SK-N-MC (cell line): ENCODE results near the gene AP4S1.
"Not testable (repeated sequence)": the region's sequence is repeated elsewhere in the genome, so short reads cannot be mapped to it uniquely, and the experiment has no call there.

Experiments
- DNase-seq: peaks from one replicate; pipeline ENCODE4 v3.0.0-alpha.2; 2011; ENCODE audit warnings: low read depth, low spot score
- H3K27ac ChIP-seq: fragments of 200-600 bp; sonication (generic); 2 replicates; pipeline ENCODE4 v1.5.1; 2016; ENCODE audit warnings: mixed run types
- H3K36me3 ChIP-seq: fragments of 200-600 bp; sonication (generic); 2 replicates; pipeline ENCODE4 v1.6.1; 2017; ENCODE audit warnings: antibody characterized with exemption, low read length, mixed read lengths; ENCODE audit not compliant: insufficient read depth
- H3K4me3 ChIP-seq: fragments of 200-600 bp; sonication (generic); 2 replicates; pipeline ENCODE4 v1.5.1; 2016
- H3K9ac ChIP-seq: fragments of 200-600 bp; sonication (generic); 2 replicates; pipeline ENCODE4 v1.8.0; 2017; ENCODE audit warnings: mixed run types, mixed read lengths; ENCODE audit not compliant: insufficient read length
- H3K9me3 ChIP-seq: fragments of 200-600 bp; sonication (generic); 2 replicates; pipeline ENCODE4 v1.6.1; 2017; ENCODE audit warnings: low read depth, mild to moderate bottlenecking, antibody characterized with exemption, low read length, moderate library complexity, mixed read lengths
- EZH2 ChIP-seq: fragments of 200-600 bp; sonication (generic); IDR thresholded peaks from one replicate; pipeline ENCODE4 v1.6.1; 2017; ENCODE audit warnings: antibody characterized with exemption
- FOXP2 ChIP-seq: optimal IDR thresholded peaks from 2 replicates; pipeline ENCODE3; 2011; ENCODE audit warnings: mild to moderate bottlenecking, moderate library complexity; ENCODE audit not compliant: insufficient read depth; ENCODE audit errors: extremely low read length, control extremely low read depth
- POLR2AphosphoS5 ChIP-seq: IDR thresholded peaks from 2 replicates; pipeline ENCODE4 v1.6.1; 2012; ENCODE audit warnings: mild to moderate bottlenecking, low read depth, low read length, borderline replicate concordance

Gene AP4S1

DNA sequence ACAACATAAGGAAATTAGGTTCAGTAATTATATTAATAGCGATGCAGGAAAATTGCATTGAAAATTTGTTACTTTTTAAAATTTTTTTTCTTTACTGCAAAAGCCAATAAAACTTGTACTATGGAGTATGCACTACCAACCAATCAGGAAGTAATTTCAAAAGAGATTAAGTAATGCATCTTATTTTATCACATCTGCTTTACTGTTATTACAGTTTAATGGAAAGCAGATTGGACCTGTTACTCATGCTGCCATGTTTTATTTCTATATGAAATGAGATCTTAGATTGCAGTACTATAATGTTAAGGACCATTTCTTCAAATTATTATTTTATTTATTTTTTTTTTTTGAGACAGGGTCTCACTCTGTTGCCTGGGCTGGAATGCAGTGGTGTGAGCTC, 2.4 kb downstream of the AP4S1 start:
- DNase-seq = no peak
- no peaks in the 10 kb centered on the region for H3K9me3 ChIP-seq
- peaks cover 3% of the 10 kb centered on the region; the same call in 1 of the 2 replicates for H3K36me3 ChIP-seq
- peak overlapping the region; percentile 97 for H3K4me3 ChIP-seq
- H3K9ac ChIP-seq = peak overlapping the region; percentile 75
- TF ChIP-seq EZH2 (no peak), FOXP2 (no peak)
- H3K27ac ChIP-seq = peak overlapping the region; percentile 92

DNA sequence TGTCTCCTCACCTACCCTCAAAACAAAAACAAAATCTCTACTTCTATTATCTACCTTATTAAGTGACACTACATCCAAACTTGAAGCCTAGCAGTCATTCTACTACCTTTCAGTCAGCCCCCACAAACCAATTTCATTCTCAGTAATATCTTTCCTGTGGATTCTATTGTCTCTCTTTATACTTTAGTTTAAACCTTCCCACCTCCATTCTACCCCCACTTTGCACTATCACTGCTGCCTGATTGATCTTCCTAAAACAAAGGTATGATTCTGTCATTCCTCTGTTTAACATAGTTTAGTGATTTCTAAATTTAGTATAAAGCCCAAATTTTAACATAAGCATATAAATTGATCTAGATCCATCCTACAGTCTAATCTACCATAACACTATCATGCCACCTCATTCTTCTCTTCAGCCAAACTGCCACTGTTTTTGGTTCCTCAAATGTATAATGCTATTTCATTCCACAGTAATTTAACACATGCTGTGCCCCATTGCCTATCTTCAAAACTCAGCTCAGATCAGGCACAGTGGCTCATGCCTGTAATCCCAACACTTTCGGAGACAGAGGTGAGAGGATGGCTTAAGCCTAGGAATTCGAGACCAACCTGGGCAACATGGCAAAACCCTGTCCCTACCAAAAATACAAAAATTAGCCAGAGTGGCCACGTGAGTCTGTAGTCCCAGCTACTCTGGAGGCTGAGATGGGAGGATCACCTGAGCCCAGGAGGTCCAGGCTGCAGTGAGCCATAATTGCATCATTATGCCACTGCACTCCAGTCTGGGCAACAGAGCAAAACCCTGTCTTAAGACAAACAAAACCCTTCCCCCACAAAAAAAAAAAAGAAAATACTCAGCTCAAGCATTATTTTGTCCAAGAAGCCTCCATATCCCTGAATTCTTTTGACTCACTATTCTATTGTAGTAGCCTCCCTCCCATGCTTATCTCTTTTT, 3.8 kb downstream of the AP4S1 start:
- H3K27ac ChIP-seq = no peak overlapping the region
- no peaks in the 10 kb centered on the region for H3K9me3 ChIP-seq
- TF ChIP-seq EZH2 (no peak), POLR2AphosphoS5 (no peak), FOXP2 (no peak)
- no peak for DNase-seq
- H3K36me3 ChIP-seq = no peaks in the 10 kb centered on the region
- H3K9ac ChIP-seq = no peak overlapping the region
- H3K4me3 ChIP-seq = no peak overlapping the region

DNA sequence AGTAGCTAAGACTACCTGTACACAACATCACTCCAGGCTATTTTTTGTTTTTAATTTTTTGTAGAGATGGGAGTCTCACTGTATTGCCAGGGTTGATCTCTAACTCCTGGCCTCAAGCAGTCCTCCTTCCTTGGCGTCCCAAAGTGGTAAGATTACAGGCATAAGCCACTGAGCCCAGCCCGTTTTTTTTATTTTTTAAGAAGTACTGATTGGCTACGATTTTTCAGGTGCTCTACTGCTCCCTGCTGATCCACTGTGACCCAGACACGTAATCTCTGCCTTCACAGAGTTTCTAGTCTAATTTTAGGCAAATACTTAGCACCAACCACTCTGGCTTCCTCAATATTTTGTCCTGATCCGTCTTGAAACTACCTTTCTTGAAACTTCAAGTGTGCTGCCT, 5.0 kb downstream of the AP4S1 start:
- TF ChIP-seq POLR2AphosphoS5 (no peak), FOXP2 (no peak), EZH2 (no peak)
- Histone ChIP-seq H3K9me3 (no peaks in the 10 kb centered on the region), H3K9ac (no peak overlapping the region), H3K36me3 (no peaks in the 10 kb centered on the region), H3K4me3 (no peak overlapping the region), H3K27ac (no peak overlapping the region)
- no peak for DNase-seq

DNA sequence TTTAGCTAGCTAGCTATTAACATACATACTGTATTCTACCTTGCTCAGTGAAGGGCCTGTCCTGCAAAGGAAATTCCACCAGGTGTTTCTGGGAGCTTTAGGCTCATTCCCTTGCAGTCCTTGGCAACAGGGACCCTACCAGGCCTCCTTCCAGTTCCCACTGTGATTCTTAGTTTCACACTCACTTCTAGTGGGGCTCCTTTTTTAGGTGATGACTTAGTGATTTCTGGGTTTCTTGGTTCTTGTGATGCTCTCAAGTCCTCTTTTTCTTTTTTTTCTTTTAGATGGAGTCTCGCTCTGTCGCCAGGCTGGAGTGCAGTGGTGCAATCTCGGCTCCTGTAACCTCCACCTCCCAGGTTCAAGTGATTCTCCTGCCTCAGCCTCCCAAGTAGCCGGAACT, 11.1 kb downstream of the AP4S1 start:
- H3K9me3 ChIP-seq = no peaks in the 10 kb centered on the region
- no peak overlapping the region for H3K27ac ChIP-seq
- H3K4me3 ChIP-seq = no peak overlapping the region
- no peak for TF ChIP-seq FOXP2
- no peak for TF ChIP-seq EZH2
- TF ChIP-seq POLR2AphosphoS5 = no peak
- no peak overlapping the region for H3K9ac ChIP-seq
- DNase-seq = no peak
- H3K36me3 ChIP-seq = no peaks in the 10 kb centered on the region

DNA sequence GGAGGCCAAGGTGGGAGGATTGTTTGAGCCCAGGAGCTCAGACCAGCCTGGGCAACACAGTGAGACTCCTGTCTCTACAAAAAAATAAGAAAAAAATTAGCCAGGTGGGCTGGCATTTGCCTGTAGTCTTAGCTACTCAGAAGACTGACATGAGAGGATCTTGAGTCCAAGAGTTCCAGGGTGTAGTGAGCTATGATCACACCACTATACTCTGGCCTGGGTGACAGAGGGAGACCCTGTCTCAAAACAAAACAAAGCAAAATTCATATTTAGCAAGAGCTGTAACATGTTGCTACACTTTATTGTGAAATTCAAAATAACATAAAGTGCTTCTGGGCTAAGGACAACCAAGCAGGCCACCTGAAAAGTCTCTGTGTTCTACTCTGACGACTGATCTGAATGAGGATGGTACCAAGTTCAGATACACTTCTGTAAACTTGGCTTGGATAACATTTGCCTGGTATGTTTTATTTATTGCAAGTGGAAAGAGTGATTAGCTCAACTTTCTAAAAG, 12.3 kb downstream of the AP4S1 start:
- H3K27ac ChIP-seq = no peak overlapping the region
- no peak overlapping the region for H3K9ac ChIP-seq
- TF ChIP-seq POLR2AphosphoS5 (no peak), FOXP2 (no peak), EZH2 (no peak)
- H3K9me3 ChIP-seq = no peaks in the 10 kb centered on the region
- no peak for DNase-seq
- H3K36me3 ChIP-seq = no peaks in the 10 kb centered on the region
- H3K4me3 ChIP-seq = no peak overlapping the region

DNA sequence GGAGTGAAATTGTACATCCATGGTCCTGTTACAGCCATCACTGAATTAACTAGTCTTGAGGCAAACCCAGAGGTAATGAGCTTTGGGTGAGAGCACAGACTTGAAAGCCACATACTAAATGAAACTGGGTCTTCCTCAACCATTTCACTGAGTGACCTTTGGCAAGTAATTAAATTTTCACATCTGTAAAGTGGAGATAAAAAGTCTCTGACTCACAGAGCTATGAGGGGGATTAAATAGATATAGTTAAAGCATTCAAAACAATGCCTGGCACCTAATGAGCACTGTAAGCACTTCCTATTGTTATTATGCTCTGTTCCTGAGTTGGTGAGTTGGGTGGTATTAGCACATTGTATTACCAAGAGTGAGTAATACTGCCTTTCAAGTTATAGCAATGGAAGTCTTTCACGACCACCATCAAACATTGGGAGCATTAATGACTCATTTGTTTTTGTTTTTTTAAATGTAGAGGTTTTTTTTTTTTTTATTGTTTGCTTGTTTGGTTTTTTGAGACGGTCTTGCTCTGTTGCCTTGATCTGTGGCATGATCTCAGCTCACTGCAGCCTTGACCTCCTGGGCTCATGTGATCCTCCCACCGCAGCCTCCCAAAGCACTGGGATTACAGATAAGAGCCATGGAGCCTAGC, 13.2 kb downstream of the AP4S1 start:
- Histone ChIP-seq H3K4me3 (no peak overlapping the region), H3K27ac (no peak overlapping the region), H3K9ac (no peak overlapping the region), H3K9me3 (no peaks in the 10 kb centered on the region), H3K36me3 (no peaks in the 10 kb centered on the region)
- DNase-seq = no peak
- TF ChIP-seq EZH2 (no peak), POLR2AphosphoS5 (no peak), FOXP2 (no peak)

DNA sequence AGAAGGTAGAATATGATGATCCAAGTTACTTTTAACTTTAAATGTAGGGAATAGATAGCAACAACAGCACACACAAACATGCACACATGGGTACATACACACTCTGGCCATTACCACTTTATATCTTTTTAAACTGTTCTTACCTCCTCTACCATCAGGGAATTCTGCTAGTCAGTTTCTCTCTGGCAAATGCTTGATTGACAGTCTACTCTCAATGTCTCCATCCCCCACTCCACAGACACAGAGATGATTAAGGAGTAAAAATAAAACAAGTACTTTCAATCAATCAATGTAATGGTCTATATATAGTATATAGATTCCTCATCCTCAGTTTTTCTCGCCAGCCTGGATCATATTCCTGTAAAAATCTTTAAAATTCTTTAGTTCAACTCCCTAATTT, 16.9 kb downstream of the AP4S1 start:
- no peak for TF ChIP-seq POLR2AphosphoS5
- no peak for TF ChIP-seq FOXP2
- TF ChIP-seq EZH2 = no peak
- H3K4me3 ChIP-seq = no peak overlapping the region
- DNase-seq = no peak
- no peaks in the 10 kb centered on the region for H3K9me3 ChIP-seq
- H3K36me3 ChIP-seq = no peaks in the 10 kb centered on the region
- H3K9ac ChIP-seq = no peak overlapping the region
- no peak overlapping the region for H3K27ac ChIP-seq

DNA sequence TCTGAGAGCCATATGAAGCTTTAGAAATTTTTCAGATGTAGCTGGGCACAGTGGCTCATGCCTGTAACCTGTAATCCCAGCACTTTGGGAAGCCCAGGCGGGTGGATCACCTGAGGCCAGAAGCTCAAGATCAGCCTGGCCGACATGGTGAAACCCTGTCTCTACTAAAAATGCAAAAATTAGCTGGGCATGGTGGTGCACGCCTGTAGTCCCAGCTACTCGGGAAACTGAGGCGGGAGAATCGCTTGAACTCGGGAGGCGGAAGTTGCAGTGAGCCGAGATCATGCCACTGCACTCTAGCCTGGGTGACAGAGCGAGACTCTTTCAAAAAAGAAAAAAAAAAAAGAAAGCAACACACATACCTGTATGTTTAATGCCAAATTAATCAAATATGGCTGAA, 17.4 kb downstream of the AP4S1 start:
- H3K36me3 ChIP-seq, H3K27ac ChIP-seq, H3K9me3 ChIP-seq, H3K9ac ChIP-seq, DNase-seq, H3K4me3 ChIP-seq: not testable (repeated sequence)

DNA sequence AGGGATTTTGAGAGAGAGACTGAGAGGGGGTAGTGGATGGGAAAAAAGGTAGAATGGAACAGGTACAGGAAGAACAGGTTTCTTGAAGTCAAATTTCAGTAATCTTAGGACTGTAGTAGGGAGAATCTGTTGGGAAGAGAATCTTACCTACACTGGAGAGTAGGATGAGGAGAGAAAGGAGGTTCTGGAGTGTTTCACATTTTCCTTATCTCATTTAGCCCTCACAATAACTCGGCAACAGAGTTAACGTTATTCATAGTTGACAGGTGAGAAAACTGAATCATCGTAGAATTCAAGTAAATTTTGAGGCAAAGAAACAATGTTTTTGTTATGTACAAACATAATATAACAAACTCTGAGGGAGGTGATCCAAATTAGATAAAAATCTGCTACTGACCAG, 17.9 kb downstream of the AP4S1 start:
- no peak overlapping the region for H3K4me3 ChIP-seq
- TF ChIP-seq FOXP2 (no peak), EZH2 (no peak), POLR2AphosphoS5 (no peak)
- H3K9me3 ChIP-seq = no peaks in the 10 kb centered on the region
- DNase-seq = no peak
- no peaks in the 10 kb centered on the region for H3K36me3 ChIP-seq
- no peak overlapping the region for H3K9ac ChIP-seq
- no peak overlapping the region for H3K27ac ChIP-seq
